ENCODE results near the gene PLEKHM3. TPM values are rescaled to one million over a fixed set of nuclear protein-coding genes. Genes with fewer than 3 reads are reported as not detected.

PLEKHM3 gene
- total RNA-seq, 4 donors from 2014 or later, result 22.0 to 29.1 (median 25.0) TPM

GRCh38 chr2:207898354-207898695, 127.0 kb downstream of the PLEKHM3 start:
- H3K4me3 ChIP-seq, result no peak overlapping the region
- no peak overlapping the region for H3K27ac ChIP-seq
- H3K27me3 ChIP-seq, result no peaks in the 10 kb centered on the region
- H3K9me3 ChIP-seq, result no peaks in the 10 kb centered on the region
- 81 to 92% methylated on average over 8 of the region's 8 CpGs for WGBS, 2 donors
- no peak for DNase-seq (ENCODE audit: low spot score in 2 of 2)
- H3K36me3 ChIP-seq, result peaks cover 0 to 20% (median 3%) of the 10 kb centered on the region in 3 donors
- no peak for TF ChIP-seq POLR2A (IDR thresholded peaks at IDR 0.05)
- TF ChIP-seq EP300 (IDR thresholded peaks at IDR 0.05), result no peak
- TF ChIP-seq CTCF (IDR thresholded peaks at IDR 0.05), result no peak
- peaks cover 0 to 14% (median under 1%) of the 10 kb centered on the region in 4 donors for H3K4me1 ChIP-seq

- Histone ChIP-seq H3K36me3 (peaks cover 0 to 20% (median 3%) of the 10 kb centered on the region in 3 donors), H3K27ac (no peak overlapping the region), H3K4me3 (no peak overlapping the region), H3K9me3 (no peaks in the 10 kb centered on the region), H3K4me1 (peaks cover 0 to 19% (median 5%) of the 10 kb centered on the region in 4 donors), H3K27me3 (no peaks in the 10 kb centered on the region)
- no peak for DNase-seq (ENCODE audit: low spot score in 2 of 2)
- no peak for TF ChIP-seq EP300 (IDR thresholded peaks at IDR 0.05)
- no peak for TF ChIP-seq CTCF (IDR thresholded peaks at IDR 0.05)
- no peak for TF ChIP-seq POLR2A (IDR thresholded peaks at IDR 0.05)
- 56 to 65% methylated on average over 9 of the region's 9 CpGs for WGBS, 2 donors
Observed at GRCh38 chr2:207897541-207898353, 127.6 kb downstream of the PLEKHM3 start.

GRCh38 chr2:207896525-207897285, 128.6 kb downstream of the PLEKHM3 start:
- TF ChIP-seq POLR2A (IDR thresholded peaks at IDR 0.05) (no peak), CTCF (IDR thresholded peaks at IDR 0.05) (no peak), EP300 (IDR thresholded peaks at IDR 0.05) (no peak)
- H3K4me3 ChIP-seq, result no peak overlapping the region
- DNase-seq (ENCODE audit: low spot score in 2 of 2), result no peak
- no peaks in the 10 kb centered on the region for H3K9me3 ChIP-seq
- peaks cover 0 to 28% (median 7%) of the 10 kb centered on the region in 4 donors for H3K4me1 ChIP-seq
- peaks cover 0 to 20% (median 3%) of the 10 kb centered on the region in 3 donors for H3K36me3 ChIP-seq
- WGBS, 2 donors, result 91% methylated on average over 6 of the region's 6 CpGs
- H3K27me3 ChIP-seq, result no peaks in the 10 kb centered on the region
- H3K27ac ChIP-seq, result no peak overlapping the region

- peaks cover 0 to 7% (median 0%) of the 10 kb centered on the region in 3 donors for H3K36me3 ChIP-seq
- H3K9me3 ChIP-seq, result no peaks in the 10 kb centered on the region
- no peak for TF ChIP-seq CTCF (IDR thresholded peaks at IDR 0.05)
- no peak for TF ChIP-seq EP300 (IDR thresholded peaks at IDR 0.05)
- TF ChIP-seq POLR2A (IDR thresholded peaks at IDR 0.05), result no peak
- no peak for DNase-seq (ENCODE audit: low spot score in 2 of 2)
- WGBS, 2 donors, result 90 to 97% methylated on average over 5 of the region's 5 CpGs
- H3K4me1 ChIP-seq, result peaks cover 0 to 28% (median 7%) of the 10 kb centered on the region in 4 donors
- H3K4me3 ChIP-seq, result no peak overlapping the region
- no peaks in the 10 kb centered on the region for H3K27me3 ChIP-seq
- H3K27ac ChIP-seq, result no peak overlapping the region
Observed at GRCh38 chr2:207895274-207895860, 130.0 kb downstream of the PLEKHM3 start.
